Activated T-cell treated with anti-CD3 and anti-CD28 coated beads, Interleukin-2, amount 50 U/mL, for 4 hours (primary cell): ENCODE data around the gene MAN1B1. TPM values are rescaled to one million over a fixed set of nuclear protein-coding genes. Genes with fewer than 3 reads are reported as not detected.

Source experiments
- ATAC-seq, 2 donors: fragments of 200-7000 bp; cut with Tn5 transposase; one replicate each; pipeline ENCODE4 v1.10.0; 2021
- DNase-seq: peaks from one replicate; pipeline ENCODE4 v3.0.0-alpha.2; 2020
- H3K27me3 Mint-ChIP-seq: one replicate; pipeline ENCODE4 v1.8.0; 2021; ENCODE audit warnings: low read depth, mixed read lengths
- H3K36me3 Mint-ChIP-seq: one replicate; pipeline ENCODE4 v1.8.0; 2022; ENCODE audit warnings: mixed read lengths; ENCODE audit not compliant: insufficient read depth
- H3K4me1 Mint-ChIP-seq: one replicate; pipeline ENCODE4 v1.8.0; 2021; ENCODE audit warnings: low read depth, mixed read lengths
- H3K4me3 Mint-ChIP-seq: one replicate; pipeline ENCODE4 v1.8.0; 2021; ENCODE audit warnings: mild to moderate bottlenecking, moderate library complexity, mixed read lengths
- H3K9me3 Mint-ChIP-seq: one replicate; pipeline ENCODE4 v1.8.0; 2021; ENCODE audit warnings: mixed read lengths
- total RNA-seq, 3 donors: library from RNA; stranded (reverse); gene quantifications; one replicate each; pipeline ENCODE4 v1.2.1, GENCODE V29; 2021

Gene MAN1B1
- total RNA-seq, 3 donors from 2014 or later: 30.7 to 34.0 (median 33.5) TPM

DNA sequence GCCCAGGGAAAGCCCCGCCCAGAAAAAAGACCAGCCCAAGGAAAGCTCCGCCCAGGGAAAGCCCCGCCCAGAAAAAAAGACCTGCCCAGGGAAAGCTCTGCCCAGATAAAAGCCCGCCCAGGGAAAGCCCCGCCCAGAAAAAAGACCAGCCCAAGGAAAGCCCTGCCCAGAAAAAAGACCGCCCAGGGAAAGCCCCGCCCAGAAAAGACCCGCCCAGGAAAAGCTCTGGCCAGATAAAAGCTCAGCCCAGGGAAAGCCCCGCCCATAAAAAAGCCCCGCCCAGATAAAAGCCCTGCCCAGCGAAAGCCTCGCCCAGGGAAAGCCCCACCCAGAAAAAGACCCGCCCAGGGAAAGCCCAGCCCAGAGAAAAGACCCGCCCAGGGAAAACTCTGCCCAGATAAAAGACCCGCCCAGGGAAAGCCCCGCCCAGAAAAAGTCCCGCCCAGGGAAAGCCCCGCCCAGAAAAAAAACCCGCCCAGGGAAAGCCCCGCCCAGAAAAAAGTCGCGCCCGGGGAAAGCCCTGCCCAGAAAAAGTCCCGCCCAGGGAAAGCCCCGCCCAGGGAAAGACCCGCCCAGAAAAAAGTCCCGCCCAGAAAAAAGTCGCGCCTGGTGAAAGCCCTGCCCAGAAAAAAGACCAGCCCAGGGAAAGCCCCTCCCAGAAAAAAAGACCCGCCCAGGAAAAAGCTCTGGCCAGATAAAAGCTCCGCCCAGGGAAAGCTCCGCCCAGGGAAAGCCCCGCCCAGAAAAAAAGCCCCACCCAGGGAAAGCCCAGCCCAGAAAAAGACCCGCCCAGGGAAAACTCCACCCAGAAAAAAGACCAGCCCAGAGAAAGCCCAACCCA is 64.1 kb downstream of the MAN1B1 start:
- no peaks in the 10 kb centered on the region for H3K36me3 Mint-ChIP-seq
- DNase-seq: peak; percentile 32
- peak; percentile 53 to 57 for ATAC-seq
- no peaks in the 10 kb centered on the region for H3K4me1 Mint-ChIP-seq
- H3K4me3 Mint-ChIP-seq: no peak overlapping the region
- H3K9me3 Mint-ChIP-seq: no peaks in the 10 kb centered on the region
- peaks cover 17% of the 10 kb centered on the region for H3K27me3 Mint-ChIP-seq

DNA sequence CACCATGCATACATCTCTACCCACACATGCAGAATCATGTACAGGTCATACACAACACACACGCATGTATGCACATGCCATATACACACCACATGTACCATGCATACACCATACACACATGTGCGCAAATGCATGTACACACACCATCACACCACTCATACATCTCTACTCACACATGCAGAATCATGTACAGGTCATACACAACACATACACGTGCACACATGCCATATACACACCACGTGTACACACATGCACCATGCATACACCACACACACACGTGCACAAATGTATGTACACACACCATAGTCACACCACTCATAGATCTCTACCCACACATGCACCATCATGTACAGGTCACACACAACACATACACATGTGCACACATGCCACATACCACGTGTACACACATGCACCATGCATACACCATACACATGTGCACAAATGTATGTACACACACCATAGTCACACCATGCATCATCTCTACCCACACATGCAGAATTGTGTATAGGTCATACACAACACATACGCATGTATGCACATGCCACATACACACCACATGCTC is 66.1 kb downstream of the MAN1B1 start:
- DNase-seq (no peak), ATAC-seq (no peak)
- no peak overlapping the region for H3K4me3 Mint-ChIP-seq
- H3K27me3 Mint-ChIP-seq: peaks cover 27% of the 10 kb centered on the region
- no peaks in the 10 kb centered on the region for H3K36me3 Mint-ChIP-seq
- no peaks in the 10 kb centered on the region for H3K9me3 Mint-ChIP-seq
- peaks cover 8% of the 10 kb centered on the region for H3K4me1 Mint-ChIP-seq

DNA sequence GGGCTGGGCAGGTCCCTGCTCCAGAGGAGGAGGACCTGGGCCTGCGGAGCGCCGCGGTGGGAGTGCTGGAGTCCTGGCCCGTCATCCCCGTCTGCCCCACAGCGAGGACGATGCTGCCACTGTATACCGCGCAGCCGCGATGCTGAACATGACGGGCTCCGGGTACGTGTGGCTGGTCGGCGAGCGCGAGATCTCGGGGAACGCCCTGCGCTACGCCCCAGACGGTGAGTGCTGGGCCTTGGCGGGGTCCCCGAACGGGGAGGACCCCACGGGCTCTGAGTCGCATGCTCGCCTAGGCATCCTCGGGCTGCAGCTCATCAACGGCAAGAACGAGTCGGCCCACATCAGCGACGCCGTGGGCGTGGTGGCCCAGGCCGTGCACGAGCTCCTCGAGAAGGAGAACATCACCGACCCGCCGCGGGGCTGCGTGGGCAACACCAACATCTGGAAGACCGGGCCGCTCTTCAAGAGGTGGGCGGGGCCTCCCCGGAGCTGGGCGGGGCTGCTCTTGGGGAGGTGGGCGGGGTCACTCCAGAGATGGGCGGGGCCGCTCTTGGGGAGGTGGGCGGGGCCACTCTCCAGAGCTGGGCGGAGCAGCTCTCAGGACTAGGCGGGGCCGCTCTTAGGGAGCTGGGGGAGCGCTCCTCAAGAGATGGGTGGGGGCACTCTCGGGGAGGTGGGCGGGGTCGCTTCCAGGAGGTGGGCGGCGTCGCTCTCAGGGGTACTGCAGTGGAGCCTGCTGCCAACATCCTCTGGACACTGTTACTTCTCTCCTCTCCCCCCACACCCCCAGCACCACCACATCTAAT is 70.0 kb downstream of the MAN1B1 start:
- ATAC-seq (peak; percentile 69 to 76), DNase-seq (peak; percentile 62)
- Mint-ChIP-seq H3K9me3 (no peaks in the 10 kb centered on the region), H3K36me3 (no peaks in the 10 kb centered on the region), H3K4me3 (peak overlapping the region; percentile 55), H3K27me3 (peaks cover 47% of the 10 kb centered on the region), H3K4me1 (peaks cover 19% of the 10 kb centered on the region)

DNA sequence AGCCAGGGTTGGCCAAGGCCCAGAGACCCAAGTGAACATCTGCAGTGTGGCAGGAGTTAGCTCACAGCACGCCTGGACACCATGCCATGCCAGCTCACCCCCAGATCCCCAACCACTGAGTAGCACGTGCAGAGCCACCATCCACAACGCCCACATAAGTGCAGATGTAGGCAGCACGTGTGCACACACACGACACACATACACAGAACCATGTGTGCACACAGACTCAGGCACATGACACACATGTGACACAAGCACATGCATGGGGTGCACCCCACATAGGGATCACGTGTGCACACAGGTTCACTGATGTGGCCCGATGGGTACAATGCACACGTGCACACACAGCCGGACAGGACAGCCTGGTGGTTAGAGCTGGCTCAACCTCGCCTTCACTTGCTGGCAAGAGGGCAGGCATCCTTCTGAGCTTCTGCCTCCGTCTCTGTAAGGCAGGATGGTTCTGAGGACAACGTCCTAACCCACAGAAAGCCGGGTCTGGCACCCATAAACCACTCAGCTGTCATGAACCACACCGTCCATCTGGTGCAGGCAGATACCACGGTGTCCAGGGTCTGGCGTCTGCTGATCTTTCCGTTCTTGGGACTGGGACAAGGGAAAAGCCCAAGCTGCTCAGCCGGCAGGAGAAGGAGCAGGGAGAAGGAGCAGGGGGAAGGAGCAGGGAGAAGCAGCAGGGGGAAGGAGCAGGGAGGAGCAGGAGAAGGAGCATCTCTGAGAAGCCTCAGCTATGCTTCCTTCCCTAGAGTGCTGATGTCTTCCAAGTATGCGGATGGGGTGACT is 71.0 kb downstream of the MAN1B1 start:
- H3K27me3 Mint-ChIP-seq: peaks cover 51% of the 10 kb centered on the region
- no peak overlapping the region for H3K4me3 Mint-ChIP-seq
- peaks cover 19% of the 10 kb centered on the region for H3K4me1 Mint-ChIP-seq
- H3K36me3 Mint-ChIP-seq: no peaks in the 10 kb centered on the region
- H3K9me3 Mint-ChIP-seq: no peaks in the 10 kb centered on the region
- ATAC-seq (no peak), DNase-seq (no peak)

DNA sequence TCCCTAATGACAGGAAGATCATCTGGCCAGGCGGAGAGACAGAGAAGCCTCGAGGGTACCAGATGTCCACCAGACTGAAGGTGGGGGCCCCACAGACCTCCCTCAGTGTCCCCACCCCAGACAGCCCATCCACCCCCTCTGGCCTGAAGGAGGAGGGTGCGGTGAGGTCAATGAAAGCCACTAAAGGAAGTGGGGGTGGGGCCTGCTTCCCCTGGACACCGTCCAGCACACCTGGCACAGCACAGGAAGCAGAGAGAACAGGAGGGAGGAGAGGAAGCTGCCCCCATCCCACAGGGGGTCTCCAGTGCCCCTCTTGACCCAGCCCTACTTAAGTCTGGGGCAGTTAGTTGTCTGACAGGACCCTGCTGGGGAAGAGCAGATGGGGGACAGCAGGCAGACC is 71.8 kb downstream of the MAN1B1 start:
- Mint-ChIP-seq H3K27me3 (peaks cover 54% of the 10 kb centered on the region), H3K4me1 (peaks cover 19% of the 10 kb centered on the region), H3K4me3 (no peak overlapping the region), H3K9me3 (no peaks in the 10 kb centered on the region), H3K36me3 (no peaks in the 10 kb centered on the region)
- ATAC-seq: no peak
- no peak for DNase-seq

Other genes with a start within 250 kb of the MAN1B1 start
- gene AJM1, start 244.5 kb upstream of the MAN1B1 start, total RNA-seq: 1 to 10 TPM; 1.5 to 2.2 (median 1.7) TPM
- gene PHPT1, start 237.6 kb upstream of the MAN1B1 start, total RNA-seq: 100 to 1,000 TPM; 112 to 120 (median 119) TPM
- 10 to 100 TPM; 10.7 to 13.9 (median 11.0) TPM for gene MAMDC4, start 234.6 kb upstream of the MAN1B1 start, total RNA-seq
- 100 to 1,000 TPM; 330 to 366 (median 351) TPM for gene EDF1, start 220.7 kb upstream of the MAN1B1 start, total RNA-seq
- gene TRAF2, start 200.5 kb upstream of the MAN1B1 start, total RNA-seq: 10 to 100 TPM; 64.3 to 73.4 (median 68.8) TPM
- gene FBXW5, start 142.2 kb upstream of the MAN1B1 start, total RNA-seq: 100 to 1,000 TPM in 1 of 3 donors, 10 to 100 TPM in 2; 84.0 to 112 (median 95.3) TPM
- gene C8G, start 141.7 kb upstream of the MAN1B1 start, total RNA-seq: 1 to 10 TPM in 2 of 3 donors, under 1 TPM in 1; 0.94 to 1.4 (median 1.2) TPM
- gene LCN12, start 134.7 kb upstream of the MAN1B1 start, total RNA-seq: 1 to 10 TPM in 1 of 3 donors, under 1 TPM in 2; 0.49 to 1.2 (median 0.58) TPM
- gene PTGDS, start 109.5 kb upstream of the MAN1B1 start, total RNA-seq: under 1 TPM in 2 of 3 donors, not detected in 1; 0.30 to 0.51 TPM
- gene LCNL1, start 104.0 kb upstream of the MAN1B1 start, total RNA-seq: not detected
- 100 to 1,000 TPM; 106 to 126 (median 123) TPM for gene PAXX, start 94.6 kb upstream of the MAN1B1 start, total RNA-seq
- gene CLIC3, start 90.4 kb upstream of the MAN1B1 start, total RNA-seq: under 1 TPM in 2 of 3 donors, not detected in 1; 0.18 to 0.54 TPM
- gene ABCA2, start 58.7 kb upstream of the MAN1B1 start, total RNA-seq: 10 to 100 TPM in 2 of 3 donors, 1 to 10 TPM in 1; 9.1 to 15.3 (median 14.3) TPM
- gene FUT7, start 54.9 kb upstream of the MAN1B1 start, total RNA-seq: 1 to 10 TPM in 1 of 3 donors, under 1 TPM in 2; 0.74 to 2.4 (median 0.81) TPM
- 10 to 100 TPM; 15.1 to 33.0 (median 23.2) TPM for gene NPDC1, start 40.8 kb upstream of the MAN1B1 start, total RNA-seq
- under 1 TPM in 1 of 3 donors, not detected in 2; 0.34 TPM for gene ENTPD2, start 32.9 kb upstream of the MAN1B1 start, total RNA-seq
- gene SAPCD2, start 16.4 kb upstream of the MAN1B1 start, total RNA-seq: 1 to 10 TPM; 3.6 to 5.5 (median 4.6) TPM
- gene UAP1L1, start 9.5 kb upstream of the MAN1B1 start, total RNA-seq: 1 to 10 TPM; 5.6 to 8.4 (median 7.8) TPM
- 100 to 1,000 TPM; 352 to 394 (median 392) TPM for gene DPP7, start 27.7 kb downstream of the MAN1B1 start, total RNA-seq
- under 1 TPM in 2 of 3 donors, not detected in 1; 0.13 to 0.26 TPM for gene GRIN1, start 52.2 kb downstream of the MAN1B1 start, total RNA-seq
- gene LRRC26, start 83.1 kb downstream of the MAN1B1 start, total RNA-seq: under 1 TPM in 1 of 3 donors, not detected in 2; 0.18 TPM
- not detected for gene TMEM210, start 85.1 kb downstream of the MAN1B1 start, total RNA-seq
- gene ANAPC2, start 101.6 kb downstream of the MAN1B1 start, total RNA-seq: 10 to 100 TPM; 71.9 to 86.3 (median 73.3) TPM
- 100 to 1,000 TPM; 144 to 156 (median 150) TPM for gene SSNA1, start 101.7 kb downstream of the MAN1B1 start, total RNA-seq
- 10 to 100 TPM; 15.4 to 15.6 (median 15.5) TPM for gene TPRN, start 113.8 kb downstream of the MAN1B1 start, total RNA-seq
- 10 to 100 TPM; 42.3 to 45.1 (median 44.4) TPM for gene TMEM203, start 118.7 kb downstream of the MAN1B1 start, total RNA-seq
- gene NDOR1, start 118.7 kb downstream of the MAN1B1 start, total RNA-seq: 10 to 100 TPM; 45.2 to 53.7 (median 50.5) TPM
- 1 to 10 TPM; 3.3 to 6.0 (median 4.4) TPM for gene RNF208, start 135.3 kb downstream of the MAN1B1 start, total RNA-seq
- under 1 TPM in 2 of 3 donors, not detected in 1; 0.46 to 0.50 TPM for gene CYSRT1, start 138.2 kb downstream of the MAN1B1 start, total RNA-seq
- not detected for gene RNF224, start 140.5 kb downstream of the MAN1B1 start, total RNA-seq
- not detected for gene SLC34A3, start 143.9 kb downstream of the MAN1B1 start, total RNA-seq
- gene TUBB4B, start 154.3 kb downstream of the MAN1B1 start, total RNA-seq: 100 to 1,000 TPM; 345 to 383 (median 380) TPM
- gene STPG3, start 164.3 kb downstream of the MAN1B1 start, total RNA-seq: not detected
- 10 to 100 TPM; 72.0 to 81.1 (median 73.5) TPM for gene NELFB, start 168.3 kb downstream of the MAN1B1 start, total RNA-seq
- gene TOR4A, start 190.7 kb downstream of the MAN1B1 start, total RNA-seq: 1 to 10 TPM; 3.2 to 4.0 (median 3.6) TPM
- gene NRARP, start 215.3 kb downstream of the MAN1B1 start, total RNA-seq: 10 to 100 TPM in 2 of 3 donors, 1 to 10 TPM in 1; 7.6 to 15.6 (median 11.6) TPM